T-helper 2 cell treated with Interferon-gamma antibody and Interleukin-4, amounts not matched to agents 100 ng/mL and 5 ng/mL, for 36 hours (primary cell): ENCODE results near the gene TRPC3. TPM values are rescaled to one million over a fixed set of nuclear protein-coding genes. Genes with fewer than 3 reads are reported as not detected.

Source experiments
- intact Hi-C: fragments of 100-400 bp; cut with micrococcal nuclease; formaldehyde crosslinking; loops from one replicate; pipeline ENCODE4 v1.15.1; 2023
- total RNA-seq: library from RNA; stranded (reverse); gene quantifications from 2 replicates; pipeline ENCODE4 v1.2.3, GENCODE V29; 2022

TRPC3 gene
- total RNA-seq, result 0.20 and 0.64 TPM in 2 replicates

GRCh38 chr4:121951521-121952110 lies at the start of gene TRPC3:
TSS of gene TRPC3 (minus strand) at chr4:121952060. CDS start at chr4:121951680, 380 bp downstream.
- intact Hi-C loops, result loop anchor here (1.0 to 10.0 kb wide), 7 partner anchors 52 to 971 kb away; partner anchors contain the start of genes BBS12, BLTP1, IL2 and NUDT6

GRCh38 chr4:122000849-122001248 lies 49.0 kb upstream of the TRPC3 start:
- intact Hi-C loops, result no loop called here

- intact Hi-C loops, result no loop called here
Observed at GRCh38 chr4:121998024-121998423, 46.2 kb upstream of the TRPC3 start.

GRCh38 chr4:121995790-121996537 lies 44.1 kb upstream of the TRPC3 start:
- intact Hi-C loops, result no loop called here

- intact Hi-C loops, result no loop called here
Observed at GRCh38 chr4:121991968-121992367, 40.1 kb upstream of the TRPC3 start.

GRCh38 chr4:121990489-121990888 lies 38.6 kb upstream of the TRPC3 start:
- intact Hi-C loops, result no loop called here

GRCh38 chr4:121989715-121990114 lies 37.9 kb upstream of the TRPC3 start:
- intact Hi-C loops, result no loop called here

GRCh38 chr4:121988950-121989349 lies 37.1 kb upstream of the TRPC3 start:
- intact Hi-C loops, result no loop called here

- intact Hi-C loops, result no loop called here
Observed at GRCh38 chr4:121980643-121981042, 28.8 kb upstream of the TRPC3 start.

GRCh38 chr4:121978172-121978516 lies 26.3 kb upstream of the TRPC3 start:
- intact Hi-C loops, result no loop called here

GRCh38 chr4:121977251-121978171 lies 25.7 kb upstream of the TRPC3 start:
- intact Hi-C loops, result no loop called here

GRCh38 chr4:121975784-121976183 lies 23.9 kb upstream of the TRPC3 start:
- intact Hi-C loops, result no loop called here

GRCh38 chr4:121973816-121974215 lies 22.0 kb upstream of the TRPC3 start:
- intact Hi-C loops, result no loop called here

GRCh38 chr4:121968859-121969258 lies 17.0 kb upstream of the TRPC3 start:
- intact Hi-C loops, result no loop called here

- intact Hi-C loops, result no loop called here
Observed at GRCh38 chr4:121964958-121965357, 13.1 kb upstream of the TRPC3 start.

- intact Hi-C loops, result no loop called here
Observed at GRCh38 chr4:121960818-121961217, 9.0 kb upstream of the TRPC3 start.

- intact Hi-C loops, result loop anchor here (10.0 kb wide), 1 partner anchor 496 kb away; the partner anchor contains the start of gene IL2
Observed at GRCh38 chr4:121958777-121959176, 6.9 kb upstream of the TRPC3 start.

GRCh38 chr4:121957266-121957665 lies 5.4 kb upstream of the TRPC3 start:
- intact Hi-C loops, result loop anchor here (10.0 kb wide), 1 partner anchor 498 kb away; the partner anchor contains the start of gene IL2

- intact Hi-C loops, result loop anchor here (5.0 to 10.0 kb wide), 5 partner anchors 198 to 778 kb away; partner anchors contain the start of genes BBS12, BLTP1 and IL2
Observed at GRCh38 chr4:121953860-121954259, 2.0 kb upstream of the TRPC3 start.

- intact Hi-C loops, result loop anchor here (5.0 to 10.0 kb wide), 5 partner anchors 200 to 780 kb away; partner anchors contain the start of genes BBS12, BLTP1 and IL2
Observed at GRCh38 chr4:121952290-121952689, 430 bp upstream of the TRPC3 start.
